Lung microvascular endothelial cell (primary cell): Measurements from ENCODE around the gene PRR16. TPM values are rescaled to one million over a fixed set of nuclear protein-coding genes. Genes with fewer than 3 reads are reported as not detected.

Experiments used
- DNase-seq, 2 donors: peaks; one replicate each; pipeline versions ENCODE4 v3.0.0 to v3.0.0-alpha.2; 2010; ENCODE audit warnings: low read depth in 2 of 2
- total RNA-seq: library from RNA; depleted of rRNA; stranded (reverse); fragments of >200 nt; gene quantifications from 2 replicates; pipeline ENCODE4 v1.2.1, GENCODE V29; 2014

Gene PRR16
- total RNA-seq, 1 donor from 2014 or later: not detected

- DNase-seq: no peak
These were observed 48.9 kb downstream of the PRR16 start for GRCh38 chr5:120512791-120513650.

- DNase-seq: no peak
These were observed 52.7 kb downstream of the PRR16 start for GRCh38 chr5:120516805-120517204.

GRCh38 chr5:120517607-120518252, 53.6 kb downstream of the PRR16 start:
- DNase-seq: no peak

- no peak for DNase-seq
These were observed 54.5 kb downstream of the PRR16 start for GRCh38 chr5:120518581-120518980.

GRCh38 chr5:120527251-120527650, 63.2 kb downstream of the PRR16 start:
- DNase-seq: no peak

GRCh38 chr5:120528609-120529008, 64.5 kb downstream of the PRR16 start:
- DNase-seq: no peak

- no peak for DNase-seq
These were observed 65.3 kb downstream of the PRR16 start for GRCh38 chr5:120529386-120529785.

- DNase-seq: no peak
These were observed 67.1 kb downstream of the PRR16 start for GRCh38 chr5:120531215-120531614.

- no peak for DNase-seq
These were observed 68.7 kb downstream of the PRR16 start for GRCh38 chr5:120532835-120533234.

GRCh38 chr5:120533581-120533980, 69.5 kb downstream of the PRR16 start:
- no peak for DNase-seq

GRCh38 chr5:120535900-120536299, 71.8 kb downstream of the PRR16 start:
- DNase-seq: no peak

GRCh38 chr5:120538149-120538548, 74.0 kb downstream of the PRR16 start:
- DNase-seq: no peak

- no peak for DNase-seq
These were observed 74.5 kb downstream of the PRR16 start for GRCh38 chr5:120538644-120539043.

GRCh38 chr5:120539471-120539870, 75.4 kb downstream of the PRR16 start:
- DNase-seq: no peak

GRCh38 chr5:120540097-120540496, 76.0 kb downstream of the PRR16 start:
- DNase-seq: no peak

- DNase-seq: no peak
These were observed 79.9 kb downstream of the PRR16 start for GRCh38 chr5:120544043-120544442.

- DNase-seq: no peak
These were observed 80.9 kb downstream of the PRR16 start for GRCh38 chr5:120545007-120545406.

- no peak for DNase-seq
These were observed 81.9 kb downstream of the PRR16 start for GRCh38 chr5:120545951-120546350.

GRCh38 chr5:120546922-120547321, 82.8 kb downstream of the PRR16 start:
- DNase-seq: no peak

- DNase-seq: no peak
These were observed 86.3 kb downstream of the PRR16 start for GRCh38 chr5:120550358-120550757.

- no peak for DNase-seq
These were observed 88.5 kb downstream of the PRR16 start for GRCh38 chr5:120552638-120553037.

GRCh38 chr5:120555345-120555744, 91.2 kb downstream of the PRR16 start:
- no peak for DNase-seq

- DNase-seq: no peak
These were observed 99.9 kb downstream of the PRR16 start for GRCh38 chr5:120564013-120564412.
